Muscle of arm (tissue), 12 donors: ENCODE results near the gene TVP23B. TPM values are rescaled to one million over a fixed set of nuclear protein-coding genes. Genes with fewer than 3 reads are reported as not detected.
A peak's percentile ranks its signal among the peaks of the same experiment; 100 is the strongest.
"Not testable (repeated sequence)": the region's sequence is repeated elsewhere in the genome, so short reads cannot be mapped to it uniquely, and the experiment has no call there.

Source experiments
- DNase-seq: peaks from one replicate; pipeline ENCODE4 v3.0.0-alpha.2; 2013
- polyA plus RNA-seq, 12 donors: library from polyadenylated mRNA; unstranded; fragments of 120-200 nt; gene quantifications; one replicate each; pipeline ENCODE4 v1.2.1, GENCODE V29; 2013; ENCODE audit not compliant: insufficient read length in 12 of 12

Gene TVP23B
- polyA plus RNA-seq, 12 donors: 20.0 to 39.6 (median 28.3) TPM; not detected in 1

DNA sequence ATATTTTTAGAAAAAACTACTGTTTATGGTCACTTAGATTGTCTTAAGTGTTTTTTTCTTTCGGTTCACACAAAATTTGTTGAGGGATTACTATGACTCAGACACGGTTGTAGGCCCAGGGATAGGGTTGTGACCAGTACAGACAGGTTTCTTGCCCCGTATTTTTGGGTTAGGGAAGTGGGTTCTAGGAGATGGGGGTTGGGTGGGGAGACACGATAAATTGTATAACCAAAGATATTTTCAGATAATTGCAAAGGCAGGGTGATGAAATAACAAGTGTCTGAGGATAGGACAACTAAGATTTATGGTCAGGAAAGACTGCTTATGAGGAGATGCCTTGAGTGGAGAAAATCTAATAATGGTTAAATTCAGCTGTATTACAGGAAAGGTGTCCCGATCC, 822 bp downstream of the TVP23B start:
- not testable (repeated sequence) for DNase-seq

DNA sequence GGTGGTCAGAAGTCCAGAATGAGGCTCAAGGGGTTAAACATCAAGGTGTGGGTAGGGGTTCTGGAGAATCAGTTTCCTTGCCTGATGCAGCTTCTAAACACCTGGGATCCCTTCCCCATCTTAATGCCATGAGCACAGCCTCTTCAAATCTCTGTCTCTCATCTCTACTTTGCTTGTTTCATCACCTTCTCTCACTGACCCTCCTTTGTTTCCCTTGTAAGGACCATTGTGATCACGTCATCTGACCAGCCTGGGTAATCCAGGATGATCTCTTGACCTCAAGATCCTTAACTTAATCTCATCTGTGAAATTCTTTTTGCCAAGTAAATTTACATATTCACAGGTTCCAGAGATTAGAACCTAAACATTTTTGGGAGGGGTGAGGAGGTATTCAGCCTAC, 5.0 kb downstream of the TVP23B start:
- DNase-seq: not testable (repeated sequence)

DNA sequence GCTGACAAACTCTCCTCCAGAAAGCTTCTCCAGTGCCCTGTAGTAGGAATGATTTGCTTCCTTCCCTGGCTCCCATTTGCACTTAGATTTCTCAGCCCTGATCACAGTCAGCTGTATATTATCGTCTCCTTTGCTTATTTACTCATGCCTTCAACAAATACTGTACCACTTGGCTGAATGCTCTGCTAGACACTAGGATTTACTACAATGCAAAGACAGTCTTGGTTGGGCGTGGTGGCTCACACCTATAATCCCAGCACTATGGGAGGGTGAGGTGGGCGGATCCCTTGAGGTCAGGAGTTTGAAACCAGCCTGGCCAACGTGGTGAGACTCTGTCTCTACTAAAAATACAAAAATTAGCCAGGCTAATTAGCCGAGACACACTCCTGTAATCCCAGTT, 5.9 kb downstream of the TVP23B start:
- DNase-seq: not testable (repeated sequence)

DNA sequence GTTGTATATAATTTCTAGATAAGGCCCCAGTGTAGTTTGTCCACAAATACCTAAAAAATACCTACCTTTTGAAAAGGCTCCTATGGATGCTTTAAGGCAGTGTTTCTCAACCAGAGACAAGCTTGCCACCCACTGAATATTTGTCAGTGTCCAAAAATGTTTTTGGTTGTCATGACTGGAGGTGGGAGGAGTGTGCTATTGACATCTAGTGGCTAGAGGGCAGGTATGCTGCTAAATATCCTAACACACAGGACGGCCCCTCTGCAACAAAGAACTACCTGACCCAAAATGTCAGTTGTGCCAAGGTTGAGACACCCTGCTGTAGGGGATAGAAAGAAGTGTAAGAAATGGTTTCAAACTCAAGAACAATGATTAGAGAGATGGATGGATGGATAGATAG, 10.4 kb downstream of the TVP23B start:
- DNase-seq: not testable (repeated sequence)

DNA sequence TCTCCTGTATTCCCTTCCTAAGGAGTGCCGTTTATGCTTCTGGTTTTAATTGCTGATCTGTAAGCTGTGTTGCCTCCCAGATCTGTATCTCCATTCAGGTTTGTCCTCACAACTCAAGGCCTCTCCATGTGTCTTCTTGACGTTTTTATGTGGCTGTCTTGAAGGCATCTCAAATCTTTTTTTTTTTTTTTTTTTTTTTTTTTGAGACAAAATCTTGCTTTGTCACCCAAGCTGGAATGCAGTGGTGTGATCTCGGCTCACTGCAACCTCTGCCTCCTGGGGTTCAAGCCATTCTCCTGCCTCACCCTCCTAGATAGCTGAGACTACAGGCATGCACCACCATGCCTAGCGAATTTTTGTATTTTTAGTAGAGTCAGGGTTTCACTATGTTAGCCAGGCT, 13.9 kb downstream of the TVP23B start:
- not testable (repeated sequence) for DNase-seq

GRCh38 chr17:18796887-18797286, 15.9 kb downstream of the TVP23B start:
- DNase-seq: not testable (repeated sequence)

DNA sequence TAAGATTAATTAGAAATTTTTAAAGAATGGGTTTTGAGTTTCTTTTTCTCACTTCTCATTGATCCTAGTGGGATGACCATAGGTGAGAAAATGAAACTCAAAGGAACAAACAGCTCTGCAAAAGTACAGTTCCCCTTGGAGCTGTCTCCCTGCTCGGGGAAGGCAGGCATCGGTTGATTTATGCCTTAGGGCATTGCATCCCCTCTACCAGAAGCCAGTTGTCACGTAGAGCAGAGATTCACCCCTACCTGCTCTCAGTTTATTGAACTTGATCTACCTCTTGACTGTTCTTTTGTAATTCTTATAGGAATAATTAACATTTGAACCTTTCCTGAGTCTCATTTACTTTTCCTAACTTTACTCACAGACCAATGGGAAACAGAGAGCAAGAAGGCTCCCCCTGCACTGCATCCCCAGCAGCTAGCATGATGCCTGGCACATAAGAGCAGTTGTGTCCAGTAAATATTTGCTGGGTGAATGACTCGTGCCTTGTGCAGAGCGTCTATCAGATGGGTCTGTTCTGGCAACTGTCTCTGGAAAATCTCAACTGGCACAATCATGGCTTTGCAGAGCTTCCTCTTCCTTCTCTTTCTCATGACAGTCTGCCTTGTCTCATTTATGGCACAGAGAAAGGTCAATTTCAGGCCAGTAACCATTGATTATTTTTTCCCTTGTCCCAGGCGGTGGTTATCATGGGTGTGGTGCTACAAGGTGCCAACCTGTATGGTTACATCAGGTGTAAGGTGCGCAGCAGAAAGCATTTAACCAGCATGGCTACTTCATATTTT, 22.7 kb downstream of the TVP23B start:
- DNase-seq: not testable (repeated sequence)

GRCh38 chr17:18815924-18816323, 34.9 kb downstream of the TVP23B start:
- DNase-seq: not testable (repeated sequence)

DNA sequence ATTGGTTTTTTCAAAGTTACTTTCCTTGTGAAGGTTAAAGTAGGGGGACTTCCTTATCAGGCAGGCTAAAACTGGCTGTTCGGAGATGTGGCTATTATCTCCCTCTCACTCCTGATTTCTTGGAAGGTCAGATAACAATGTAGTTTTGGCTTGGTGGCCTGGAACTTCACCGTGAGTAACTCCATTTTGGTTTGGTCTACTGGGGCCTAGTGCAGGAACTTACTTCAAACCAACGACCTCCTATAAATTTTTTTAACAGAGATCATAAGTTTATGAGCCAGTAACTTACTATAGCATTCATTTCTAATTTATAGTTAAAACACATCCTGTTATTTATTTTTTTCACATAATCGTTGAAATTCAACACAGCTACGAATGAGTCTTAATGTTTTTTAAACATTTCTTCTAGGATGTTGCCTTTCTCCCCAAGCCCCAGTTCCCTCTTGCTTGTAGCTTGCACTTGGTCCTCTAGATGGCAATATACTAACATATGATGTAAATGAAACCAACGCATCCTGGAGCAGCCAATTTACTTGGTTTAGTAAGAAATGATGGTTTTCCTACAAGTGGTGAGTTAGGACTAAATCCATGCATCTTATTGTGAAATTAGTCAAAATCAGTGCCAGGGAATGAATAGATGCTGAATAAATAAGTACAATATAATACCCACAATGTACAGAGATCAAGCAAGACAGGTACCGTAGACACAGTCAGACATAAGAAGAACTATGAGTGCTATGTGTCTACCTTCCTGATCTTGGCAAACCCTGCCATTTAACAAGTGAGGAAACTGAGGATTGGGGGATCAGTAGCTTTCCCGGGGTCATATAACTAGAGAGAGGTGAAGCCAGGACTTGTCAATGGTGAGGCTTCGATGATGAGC, 35.7 kb downstream of the TVP23B start:
- DNase-seq: peak; percentile 35

GRCh38 chr17:18821430-18821829, 40.4 kb downstream of the TVP23B start:
- not testable (repeated sequence) for DNase-seq

DNA sequence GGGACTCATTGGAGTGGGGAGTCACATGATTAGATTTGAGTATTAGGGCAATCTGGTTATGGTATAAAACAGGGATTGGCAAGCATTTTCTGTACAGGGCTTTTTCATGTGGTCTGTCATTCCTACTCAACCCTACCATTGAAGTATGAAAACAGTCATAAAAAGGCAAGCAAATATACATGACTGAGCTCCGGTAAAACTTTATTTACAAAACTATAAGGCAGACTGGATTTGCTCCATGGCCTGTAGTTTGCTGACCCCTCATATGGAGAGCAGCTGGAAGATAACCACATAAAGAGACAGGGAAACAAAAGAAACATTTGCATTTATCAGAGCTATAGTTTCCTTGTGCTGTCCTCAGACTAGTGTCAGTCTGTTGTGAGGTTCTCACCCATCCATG, 46.6 kb downstream of the TVP23B start:
- DNase-seq: not testable (repeated sequence)

DNA sequence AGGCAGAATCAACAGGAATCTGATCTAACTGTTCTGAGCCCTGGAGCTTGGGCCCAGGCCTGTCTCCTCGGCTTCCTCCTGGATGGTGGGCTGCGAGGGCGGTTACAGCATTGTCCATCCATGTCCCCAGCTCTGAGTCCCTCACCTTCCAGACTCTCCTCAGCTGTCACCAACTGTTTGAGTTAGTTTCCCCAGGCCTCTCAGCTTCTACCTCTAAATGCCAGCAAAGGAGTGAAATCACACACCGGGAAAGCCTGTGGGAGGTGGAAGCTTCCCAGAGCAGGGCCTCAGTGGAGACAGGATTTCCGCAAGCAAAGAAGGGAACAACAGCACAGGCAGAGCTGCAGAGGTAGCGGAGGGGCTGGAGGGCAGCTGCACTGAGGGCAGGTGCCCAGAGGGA, 67.5 kb downstream of the TVP23B start:
- DNase-seq: no peak

DNA sequence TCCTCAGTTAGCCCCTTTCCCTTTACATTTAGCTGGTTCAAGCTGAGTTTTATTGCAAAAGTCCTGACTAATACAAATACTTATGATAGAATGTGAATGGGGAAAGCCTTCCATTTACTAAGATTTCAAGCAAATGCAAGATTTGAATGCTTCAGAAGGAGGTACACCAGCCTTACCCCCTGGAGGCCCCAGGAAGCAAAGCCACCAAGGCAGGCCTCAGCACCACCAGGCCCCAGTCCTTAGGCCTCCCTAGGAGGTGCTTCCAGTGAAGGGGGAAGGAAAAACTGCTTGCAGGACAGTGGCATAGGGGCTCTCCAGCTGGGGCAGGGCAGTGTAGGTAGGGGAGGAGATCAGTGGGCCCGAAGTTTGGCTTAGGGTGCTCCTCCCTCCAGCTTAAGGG, 69.7 kb downstream of the TVP23B start:
- DNase-seq: no peak

GRCh38 chr17:18851201-18851600, 70.2 kb downstream of the TVP23B start:
- no peak for DNase-seq

DNA sequence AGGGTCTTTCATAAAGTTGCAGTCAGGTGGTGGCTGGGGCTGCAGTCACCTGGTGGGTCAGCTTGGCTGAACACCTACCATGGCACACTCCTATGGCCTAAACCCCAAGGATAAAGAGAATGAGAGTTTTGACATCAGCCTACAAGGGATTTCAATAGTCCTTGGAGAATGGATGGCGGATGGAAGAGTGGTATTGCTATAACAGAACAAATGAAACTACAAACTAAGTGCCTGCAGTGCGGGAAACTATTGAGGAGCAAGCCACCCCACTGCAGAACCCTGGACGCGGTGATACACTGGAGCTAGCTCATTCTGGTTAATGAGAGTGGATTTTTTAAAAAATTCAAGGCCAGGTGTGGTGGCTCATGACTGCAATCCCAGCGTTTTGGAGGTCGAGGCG, 74.0 kb downstream of the TVP23B start:
- no peak for DNase-seq

DNA sequence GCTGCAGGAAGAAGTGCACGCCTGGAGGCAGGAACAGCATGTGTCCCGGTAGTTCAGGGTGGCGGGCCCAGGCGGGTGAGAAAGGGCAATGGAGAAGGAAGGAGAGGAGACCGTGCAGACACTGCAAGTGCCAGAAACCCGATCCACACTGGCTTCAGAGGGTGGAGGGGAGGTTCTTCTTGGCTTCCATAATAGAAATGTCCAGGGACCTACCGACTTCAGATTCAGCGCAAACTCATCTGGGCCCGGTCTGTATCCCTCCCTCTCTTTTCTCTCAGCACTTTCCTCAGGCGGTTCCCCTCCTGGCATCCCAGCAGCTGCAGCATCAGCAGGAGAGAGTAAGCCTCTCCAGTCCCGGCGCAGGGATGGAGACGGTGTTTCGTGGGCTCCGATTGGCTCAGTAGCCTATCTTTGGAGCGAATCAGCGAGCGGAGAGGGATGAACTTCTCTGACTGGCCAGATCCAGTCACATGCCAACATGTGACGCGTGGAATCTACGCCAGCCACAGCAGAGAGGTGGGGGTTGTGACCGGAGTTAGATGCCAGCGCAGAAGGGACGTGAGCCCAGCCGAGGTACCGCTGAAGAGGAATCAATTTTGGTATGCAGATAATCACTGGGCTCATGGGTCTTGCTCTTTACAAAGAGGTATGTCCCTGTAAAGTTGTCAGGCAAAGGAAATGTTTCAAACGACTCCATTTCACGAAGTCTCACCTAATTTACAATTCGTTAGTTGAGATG, 75.0 kb downstream of the TVP23B start:
- peak; percentile 97 for DNase-seq

Other genes with a start within 250 kb of the TVP23B start
- gene TBC1D28, start 136.8 kb upstream of the TVP23B start, polyA plus RNA-seq: under 1 TPM in 1 of 12 donors, not detected in 11; 0.11 TPM
- 1 to 10 TPM in 10 of 12 donors, not detected in 2; 1.8 to 5.3 (median 2.9) TPM for gene FOXO3B, start 98.9 kb upstream of the TVP23B start, polyA plus RNA-seq
- gene FBXW10, start 37.1 kb upstream of the TVP23B start, polyA plus RNA-seq: under 1 TPM in 10 of 12 donors, not detected in 2; 0.09 to 0.44 (median 0.24) TPM
- gene PRPSAP2, start 76.9 kb downstream of the TVP23B start, polyA plus RNA-seq: 10 to 100 TPM in 11 of 12 donors, not detected in 1; 22.2 to 32.5 (median 24.8) TPM
- gene SLC5A10, start 171.0 kb downstream of the TVP23B start, polyA plus RNA-seq: under 1 TPM in 7 of 12 donors, not detected in 5; 0.05 to 0.29 (median 0.12) TPM
- gene FAM83G, start 223.6 kb downstream of the TVP23B start, polyA plus RNA-seq: 1 to 10 TPM in 3 of 12 donors, under 1 TPM in 8, not detected in 1; 0.11 to 4.8 (median 0.24) TPM